BE2C (cell line): ENCODE results near the gene SLC6A8.

Source experiments
- DNase-seq: peaks from one replicate; pipeline ENCODE4 v3.0.0-alpha.2; 2020
- H3K27me3 ChIP-seq: fragments of 250-450 bp; sonication (Bioruptor Pico); 2 replicates; pipeline ENCODE4 v1.5.1; 2020; ENCODE audit warnings: mild to moderate bottlenecking
- H3K36me3 ChIP-seq: fragments of 250-450 bp; sonication (Bioruptor Pico); 2 replicates; pipeline ENCODE4 v1.5.1; 2020; ENCODE audit warnings: mild to moderate bottlenecking
- H3K4me1 ChIP-seq: fragments of 250-450 bp; sonication (Bioruptor Pico); 2 replicates; pipeline ENCODE4 v1.5.1; 2020
- H3K4me3 ChIP-seq: 2 replicates; pipeline ENCODE4 v1.5.1; 2011; ENCODE audit warnings: low read depth, low read length
- H3K9me3 ChIP-seq: fragments of 250-450 bp; sonication (Bioruptor Pico); 2 replicates; pipeline ENCODE4 v1.5.1; 2020
- CTCF ChIP-seq: IDR thresholded peaks from 2 replicates; pipeline ENCODE4 v1.5.1; 2012; ENCODE audit warnings: mild to moderate bottlenecking, low read depth, low read length

SLC6A8 gene

DNA sequence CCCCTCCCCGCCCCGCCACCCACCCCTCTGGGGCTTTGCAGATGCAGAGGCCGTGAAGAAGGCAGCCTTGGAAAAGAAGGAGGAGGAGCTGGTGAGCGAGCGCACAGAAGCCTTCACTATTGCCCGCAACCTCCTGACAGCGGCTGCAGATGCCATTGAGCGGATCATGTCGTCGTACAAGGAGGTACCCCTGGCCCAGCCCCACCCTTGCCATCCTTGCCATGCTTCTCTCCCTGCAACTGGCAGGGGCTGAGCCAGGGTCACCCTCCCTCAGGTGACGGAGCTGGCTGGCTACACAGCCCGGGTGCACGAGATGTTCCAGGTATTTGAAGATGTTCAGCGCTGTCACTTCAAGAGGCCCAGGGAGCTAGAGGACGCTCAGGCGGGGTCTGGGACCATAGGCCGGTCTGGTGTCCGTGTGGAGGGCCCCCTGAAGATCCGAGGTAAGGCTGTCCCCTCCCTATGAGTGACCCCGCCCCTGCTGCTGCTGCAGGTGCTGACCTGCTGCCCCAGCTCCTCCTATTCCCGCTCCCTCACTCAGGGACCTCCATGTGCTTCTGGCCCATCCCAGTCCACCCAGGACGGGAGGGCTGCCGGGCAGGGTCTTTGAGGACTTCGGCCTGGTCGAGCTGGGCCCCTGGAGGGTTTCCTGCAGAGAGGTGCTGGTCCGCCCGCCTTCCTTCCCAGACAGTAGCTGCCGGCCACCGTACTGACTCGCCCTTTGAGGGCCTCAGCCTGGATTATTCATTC, 48.5 kb downstream of the SLC6A8 start:
- Histone ChIP-seq H3K9me3 (no peaks in the 10 kb centered on the region), H3K27me3 (no peaks in the 10 kb centered on the region), H3K4me1 (peaks cover 8% of the 10 kb centered on the region; the same call in 1 of the 2 replicates), H3K4me3 (no peak overlapping the region), H3K36me3 (no peaks in the 10 kb centered on the region)
- DNase-seq: no peak
- TF ChIP-seq CTCF: no peak

GRCh38 chrX:153736871-153737441, 49.2 kb downstream of the SLC6A8 start:
- DNase-seq: peak; percentile 43
- peaks cover 8% of the 10 kb centered on the region; the same call in 1 of the 2 replicates for H3K4me1 ChIP-seq
- H3K36me3 ChIP-seq: no peaks in the 10 kb centered on the region
- TF ChIP-seq CTCF: no peak
- no peaks in the 10 kb centered on the region for H3K27me3 ChIP-seq
- no peaks in the 10 kb centered on the region for H3K9me3 ChIP-seq
- H3K4me3 ChIP-seq: no peak overlapping the region

GRCh38 chrX:153738056-153738605, 50.4 kb downstream of the SLC6A8 start:
- no peaks in the 10 kb centered on the region for H3K27me3 ChIP-seq
- no peak for DNase-seq
- peaks cover 14% of the 10 kb centered on the region for H3K4me1 ChIP-seq
- no peak overlapping the region for H3K4me3 ChIP-seq
- H3K36me3 ChIP-seq: no peaks in the 10 kb centered on the region
- no peak for TF ChIP-seq CTCF
- H3K9me3 ChIP-seq: no peaks in the 10 kb centered on the region

DNA sequence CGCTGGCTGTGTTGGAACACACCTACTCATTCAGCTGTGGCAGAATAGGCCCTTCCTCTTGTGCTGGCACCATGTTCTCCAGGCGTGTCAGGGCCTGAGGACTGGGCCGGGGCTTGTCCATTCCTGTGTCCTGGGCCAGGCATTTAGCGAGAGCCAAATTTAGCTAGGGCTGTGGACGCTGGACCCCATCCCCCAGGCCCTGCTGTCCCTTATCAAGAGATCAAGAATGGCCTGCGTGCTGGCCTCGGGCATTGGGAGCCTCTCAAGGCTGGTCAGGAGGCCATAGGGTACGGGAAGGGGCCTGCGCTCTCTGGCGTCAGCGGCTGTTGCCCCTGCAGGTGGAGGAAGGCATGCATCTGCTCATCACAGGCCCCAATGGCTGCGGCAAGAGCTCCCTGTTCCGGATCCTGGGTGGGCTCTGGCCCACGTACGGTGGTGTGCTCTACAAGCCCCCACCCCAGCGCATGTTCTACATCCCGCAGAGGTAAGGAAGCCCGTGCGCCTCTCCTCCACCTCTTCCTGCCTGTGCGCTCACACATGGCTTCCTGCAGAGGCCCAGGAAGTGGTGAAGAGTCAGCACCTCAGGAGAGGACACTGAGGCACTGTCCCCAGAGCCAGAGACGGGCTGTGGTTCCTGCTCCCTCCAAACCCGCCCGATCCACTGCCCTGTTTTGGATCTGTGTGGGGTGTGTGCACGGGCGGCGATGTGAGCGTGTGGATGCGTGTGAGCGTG, 52.2 kb downstream of the SLC6A8 start:
- Histone ChIP-seq H3K27me3 (no peaks in the 10 kb centered on the region), H3K36me3 (no peaks in the 10 kb centered on the region), H3K4me3 (no peak overlapping the region), H3K4me1 (peaks cover 19% of the 10 kb centered on the region), H3K9me3 (no peaks in the 10 kb centered on the region)
- TF ChIP-seq CTCF: no peak
- DNase-seq: no peak

- peaks cover 21% of the 10 kb centered on the region for H3K4me1 ChIP-seq
- no peaks in the 10 kb centered on the region for H3K9me3 ChIP-seq
- no peak overlapping the region for H3K4me3 ChIP-seq
- DNase-seq: no peak
- no peaks in the 10 kb centered on the region for H3K36me3 ChIP-seq
- no peaks in the 10 kb centered on the region for H3K27me3 ChIP-seq
- TF ChIP-seq CTCF: no peak
Measured at GRCh38 chrX:153740631-153741222, 53.0 kb downstream of the SLC6A8 start.
